ENCODE results near the gene MAP2K5. TPM values are rescaled to one million over a fixed set of nuclear protein-coding genes. Genes with fewer than 3 reads are reported as not detected.

MAP2K5 gene
- total and polyA plus RNA-seq, 9 of the 15 experiments (the other 6 are each of a cell fraction or from before 2014, with no cell fraction given): 0.41 to 16.5 (median 7.5) TPM

DNA sequence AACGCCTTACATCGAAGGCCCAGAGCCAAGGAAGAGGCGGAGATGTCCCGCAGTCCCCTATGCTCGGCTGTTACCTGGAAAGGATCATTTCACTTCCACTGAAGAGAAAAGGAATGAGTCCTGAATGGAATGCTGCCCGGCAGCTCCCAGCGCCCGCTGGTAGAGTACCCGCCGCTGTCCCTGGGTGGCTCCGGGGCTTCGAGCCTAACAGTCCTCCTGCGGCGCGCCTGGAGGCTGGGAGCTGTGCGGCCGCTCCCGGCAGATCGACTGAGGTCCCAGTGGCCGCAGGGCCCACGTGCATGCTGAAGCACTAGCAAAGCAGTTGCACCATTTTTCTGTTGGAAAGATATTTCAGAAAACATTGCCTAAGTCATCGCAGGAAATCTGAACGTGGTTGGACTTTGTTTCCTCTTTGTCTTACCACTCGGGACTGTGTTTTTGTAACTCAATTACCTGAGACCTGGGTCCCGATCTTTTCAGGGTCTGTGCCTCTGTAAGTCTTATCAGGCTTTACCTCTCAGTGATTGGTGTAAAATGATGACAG is 296.4 kb downstream of the MAP2K5 start (continued):
- TF ChIP-seq RBM17 (IDR thresholded peaks at IDR 0.05; ENCODE audit: borderline replicate concordance, low read depth, low read length) (no peak), CBX8 (IDR thresholded peaks at IDR 0.05; ENCODE audit: borderline replicate concordance, extremely low read depth, low read depth, low read length, poor library complexity, severe bottlenecking) (no peak), KAT8 (IDR thresholded peaks at IDR 0.05; ENCODE audit: low read depth) (no peak), SMARCA4 (IDR thresholded peaks at IDR 0.05) (no peak), KLF16 (IDR thresholded peaks at IDR 0.05) (no peak), POLR2B (IDR thresholded peaks at IDR 0.05; ENCODE audit: low read depth, partially characterized antibody) (no peak)
- TF ChIP-seq, protein P1, sequence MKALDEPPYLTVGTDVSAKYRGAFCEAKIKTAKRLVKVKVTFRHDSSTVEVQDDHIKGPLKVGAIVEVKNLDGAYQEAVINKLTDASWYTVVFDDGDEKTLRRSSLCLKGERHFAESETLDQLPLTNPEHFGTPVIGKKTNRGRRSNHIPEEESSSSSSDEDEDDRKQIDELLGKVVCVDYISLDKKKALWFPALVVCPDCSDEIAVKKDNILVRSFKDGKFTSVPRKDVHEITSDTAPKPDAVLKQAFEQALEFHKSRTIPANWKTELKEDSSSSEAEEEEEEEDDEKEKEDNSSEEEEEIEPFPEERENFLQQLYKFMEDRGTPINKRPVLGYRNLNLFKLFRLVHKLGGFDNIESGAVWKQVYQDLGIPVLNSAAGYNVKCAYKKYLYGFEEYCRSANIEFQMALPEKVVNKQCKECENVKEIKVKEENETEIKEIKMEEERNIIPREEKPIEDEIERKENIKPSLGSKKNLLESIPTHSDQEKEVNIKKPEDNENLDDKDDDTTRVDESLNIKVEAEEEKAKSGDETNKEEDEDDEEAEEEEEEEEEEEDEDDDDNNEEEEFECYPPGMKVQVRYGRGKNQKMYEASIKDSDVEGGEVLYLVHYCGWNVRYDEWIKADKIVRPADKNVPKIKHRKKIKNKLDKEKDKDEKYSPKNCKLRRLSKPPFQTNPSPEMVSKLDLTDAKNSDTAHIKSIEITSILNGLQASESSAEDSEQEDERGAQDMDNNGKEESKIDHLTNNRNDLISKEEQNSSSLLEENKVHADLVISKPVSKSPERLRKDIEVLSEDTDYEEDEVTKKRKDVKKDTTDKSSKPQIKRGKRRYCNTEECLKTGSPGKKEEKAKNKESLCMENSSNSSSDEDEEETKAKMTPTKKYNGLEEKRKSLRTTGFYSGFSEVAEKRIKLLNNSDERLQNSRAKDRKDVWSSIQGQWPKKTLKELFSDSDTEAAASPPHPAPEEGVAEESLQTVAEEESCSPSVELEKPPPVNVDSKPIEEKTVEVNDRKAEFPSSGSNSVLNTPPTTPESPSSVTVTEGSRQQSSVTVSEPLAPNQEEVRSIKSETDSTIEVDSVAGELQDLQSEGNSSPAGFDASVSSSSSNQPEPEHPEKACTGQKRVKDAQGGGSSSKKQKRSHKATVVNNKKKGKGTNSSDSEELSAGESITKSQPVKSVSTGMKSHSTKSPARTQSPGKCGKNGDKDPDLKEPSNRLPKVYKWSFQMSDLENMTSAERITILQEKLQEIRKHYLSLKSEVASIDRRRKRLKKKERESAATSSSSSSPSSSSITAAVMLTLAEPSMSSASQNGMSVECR (CRISPR knock-in tag; IDR thresholded peaks at IDR 0.05): no peak
- TF ChIP-seq, protein P2, sequence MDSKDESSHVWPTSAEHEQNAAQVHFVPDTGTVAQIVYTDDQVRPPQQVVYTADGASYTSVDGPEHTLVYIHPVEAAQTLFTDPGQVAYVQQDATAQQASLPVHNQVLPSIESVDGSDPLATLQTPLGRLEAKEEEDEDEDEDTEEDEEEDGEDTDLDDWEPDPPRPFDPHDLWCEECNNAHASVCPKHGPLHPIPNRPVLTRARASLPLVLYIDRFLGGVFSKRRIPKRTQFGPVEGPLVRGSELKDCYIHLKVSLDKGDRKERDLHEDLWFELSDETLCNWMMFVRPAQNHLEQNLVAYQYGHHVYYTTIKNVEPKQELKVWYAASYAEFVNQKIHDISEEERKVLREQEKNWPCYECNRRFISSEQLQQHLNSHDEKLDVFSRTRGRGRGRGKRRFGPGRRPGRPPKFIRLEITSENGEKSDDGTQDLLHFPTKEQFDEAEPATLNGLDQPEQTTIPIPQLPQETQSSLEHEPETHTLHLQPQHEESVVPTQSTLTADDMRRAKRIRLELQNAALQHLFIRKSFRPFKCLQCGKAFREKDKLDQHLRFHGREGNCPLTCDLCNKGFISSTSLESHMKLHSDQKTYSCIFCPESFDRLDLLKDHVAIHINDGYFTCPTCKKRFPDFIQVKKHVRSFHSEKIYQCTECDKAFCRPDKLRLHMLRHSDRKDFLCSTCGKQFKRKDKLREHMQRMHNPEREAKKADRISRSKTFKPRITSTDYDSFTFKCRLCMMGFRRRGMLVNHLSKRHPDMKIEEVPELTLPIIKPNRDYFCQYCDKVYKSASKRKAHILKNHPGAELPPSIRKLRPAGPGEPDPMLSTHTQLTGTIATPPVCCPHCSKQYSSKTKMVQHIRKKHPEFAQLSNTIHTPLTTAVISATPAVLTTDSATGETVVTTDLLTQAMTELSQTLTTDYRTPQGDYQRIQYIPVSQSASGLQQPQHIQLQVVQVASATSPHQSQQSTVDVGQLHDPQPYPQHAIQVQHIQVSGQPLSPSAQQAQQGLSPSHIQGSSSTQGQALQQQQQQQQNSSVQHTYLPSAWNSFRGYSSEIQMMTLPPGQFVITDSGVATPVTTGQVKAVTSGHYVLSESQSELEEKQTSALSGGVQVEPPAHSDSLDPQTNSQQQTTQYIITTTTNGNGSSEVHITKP (IDR thresholded peaks at IDR 0.05; ENCODE audit: partially characterized antibody): no peak
- TF ChIP-seq, protein P3, sequence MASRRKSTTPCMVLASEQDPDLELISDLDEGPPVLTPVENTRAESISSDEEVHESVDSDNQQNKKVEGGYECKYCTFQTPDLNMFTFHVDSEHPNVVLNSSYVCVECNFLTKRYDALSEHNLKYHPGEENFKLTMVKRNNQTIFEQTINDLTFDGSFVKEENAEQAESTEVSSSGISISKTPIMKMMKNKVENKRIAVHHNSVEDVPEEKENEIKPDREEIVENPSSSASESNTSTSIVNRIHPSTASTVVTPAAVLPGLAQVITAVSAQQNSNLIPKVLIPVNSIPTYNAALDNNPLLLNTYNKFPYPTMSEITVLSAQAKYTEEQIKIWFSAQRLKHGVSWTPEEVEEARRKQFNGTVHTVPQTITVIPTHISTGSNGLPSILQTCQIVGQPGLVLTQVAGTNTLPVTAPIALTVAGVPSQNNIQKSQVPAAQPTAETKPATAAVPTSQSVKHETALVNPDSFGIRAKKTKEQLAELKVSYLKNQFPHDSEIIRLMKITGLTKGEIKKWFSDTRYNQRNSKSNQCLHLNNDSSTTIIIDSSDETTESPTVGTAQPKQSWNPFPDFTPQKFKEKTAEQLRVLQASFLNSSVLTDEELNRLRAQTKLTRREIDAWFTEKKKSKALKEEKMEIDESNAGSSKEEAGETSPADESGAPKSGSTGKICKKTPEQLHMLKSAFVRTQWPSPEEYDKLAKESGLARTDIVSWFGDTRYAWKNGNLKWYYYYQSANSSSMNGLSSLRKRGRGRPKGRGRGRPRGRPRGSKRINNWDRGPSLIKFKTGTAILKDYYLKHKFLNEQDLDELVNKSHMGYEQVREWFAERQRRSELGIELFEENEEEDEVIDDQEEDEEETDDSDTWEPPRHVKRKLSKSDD (conservative IDR thresholded peaks at IDR 0.05; ENCODE audit: low read length): no peak
- TF ChIP-seq, protein P4, sequence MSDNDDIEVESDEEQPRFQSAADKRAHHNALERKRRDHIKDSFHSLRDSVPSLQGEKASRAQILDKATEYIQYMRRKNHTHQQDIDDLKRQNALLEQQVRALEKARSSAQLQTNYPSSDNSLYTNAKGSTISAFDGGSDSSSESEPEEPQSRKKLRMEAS (CRISPR knock-in tag; IDR thresholded peaks at IDR 0.05): peak; percentile 42; the same call in 1 of the 2 replicates
- TF ChIP-seq, protein P5, sequence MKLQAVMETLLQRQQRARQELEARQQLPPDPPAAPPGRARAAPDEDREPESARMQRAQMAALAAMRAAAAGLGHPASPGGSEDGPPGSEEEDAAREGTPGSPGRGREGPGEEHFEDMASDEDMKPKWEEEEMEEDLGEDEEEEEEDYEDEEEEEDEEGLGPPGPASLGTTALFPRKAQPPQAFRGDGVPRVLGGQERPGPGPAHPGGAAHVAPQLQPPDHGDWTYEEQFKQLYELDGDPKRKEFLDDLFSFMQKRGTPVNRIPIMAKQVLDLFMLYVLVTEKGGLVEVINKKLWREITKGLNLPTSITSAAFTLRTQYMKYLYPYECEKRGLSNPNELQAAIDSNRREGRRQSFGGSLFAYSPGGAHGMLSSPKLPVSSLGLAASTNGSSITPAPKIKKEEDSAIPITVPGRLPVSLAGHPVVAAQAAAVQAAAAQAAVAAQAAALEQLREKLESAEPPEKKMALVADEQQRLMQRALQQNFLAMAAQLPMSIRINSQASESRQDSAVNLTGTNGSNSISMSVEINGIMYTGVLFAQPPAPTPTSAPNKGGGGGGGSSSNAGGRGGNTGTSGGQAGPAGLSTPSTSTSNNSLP (IDR thresholded peaks at IDR 0.05; ENCODE audit: borderline replicate concordance, low read depth, low read length): no peak
- TF ChIP-seq, protein P6, sequence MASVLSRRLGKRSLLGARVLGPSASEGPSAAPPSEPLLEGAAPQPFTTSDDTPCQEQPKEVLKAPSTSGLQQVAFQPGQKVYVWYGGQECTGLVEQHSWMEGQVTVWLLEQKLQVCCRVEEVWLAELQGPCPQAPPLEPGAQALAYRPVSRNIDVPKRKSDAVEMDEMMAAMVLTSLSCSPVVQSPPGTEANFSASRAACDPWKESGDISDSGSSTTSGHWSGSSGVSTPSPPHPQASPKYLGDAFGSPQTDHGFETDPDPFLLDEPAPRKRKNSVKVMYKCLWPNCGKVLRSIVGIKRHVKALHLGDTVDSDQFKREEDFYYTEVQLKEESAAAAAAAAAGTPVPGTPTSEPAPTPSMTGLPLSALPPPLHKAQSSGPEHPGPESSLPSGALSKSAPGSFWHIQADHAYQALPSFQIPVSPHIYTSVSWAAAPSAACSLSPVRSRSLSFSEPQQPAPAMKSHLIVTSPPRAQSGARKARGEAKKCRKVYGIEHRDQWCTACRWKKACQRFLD (CRISPR knock-in tag; IDR thresholded peaks at IDR 0.05): no peak
